Uterus (tissue), 2 donors: ENCODE results near the gene GJD2.

Experiments
- POLR2A ChIP-seq, 2 donors: fragments of 450-650 bp; IDR thresholded peaks; one replicate each; pipeline ENCODE4 v1.6.1; 2016; ENCODE audit warnings: antibody characterized with exemption in 2 of 2, mild to moderate bottlenecking in 1 of 2, moderate library complexity in 1 of 2
- TF ChIP-seq, protein P1 (sequence below), 4 experiments: fragments of 200-600 bp in 2 of 4; fragments of 450-650 bp in 2 of 4; sonication (generic) in 2 of 4; IDR thresholded peaks; one replicate each; pipeline ENCODE4 v1.5.1; 2016 to 2019; ENCODE audit warnings: antibody characterized with exemption in 4 of 4, mild to moderate bottlenecking in 2 of 4, moderate library complexity in 1 of 4

DNA sequence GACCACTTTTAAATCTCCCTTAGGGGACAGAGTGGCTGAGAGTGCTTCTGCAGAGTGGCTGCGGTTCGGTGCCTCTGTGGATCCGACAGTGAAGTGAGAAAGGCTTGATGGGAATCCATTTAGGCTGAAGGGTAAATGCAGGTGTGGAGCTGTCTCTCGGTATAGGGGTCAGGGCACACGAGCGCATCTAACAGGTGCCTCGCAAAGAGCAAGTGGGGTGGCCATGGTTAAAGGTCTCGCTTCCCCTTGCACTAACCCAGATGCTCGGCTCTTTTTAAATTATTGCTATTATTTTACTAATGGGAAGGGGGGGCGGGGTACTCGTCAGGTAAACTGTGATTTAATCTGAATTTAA is 598 bp upstream of the GJD2 start:
- TF ChIP-seq, protein P1, sequence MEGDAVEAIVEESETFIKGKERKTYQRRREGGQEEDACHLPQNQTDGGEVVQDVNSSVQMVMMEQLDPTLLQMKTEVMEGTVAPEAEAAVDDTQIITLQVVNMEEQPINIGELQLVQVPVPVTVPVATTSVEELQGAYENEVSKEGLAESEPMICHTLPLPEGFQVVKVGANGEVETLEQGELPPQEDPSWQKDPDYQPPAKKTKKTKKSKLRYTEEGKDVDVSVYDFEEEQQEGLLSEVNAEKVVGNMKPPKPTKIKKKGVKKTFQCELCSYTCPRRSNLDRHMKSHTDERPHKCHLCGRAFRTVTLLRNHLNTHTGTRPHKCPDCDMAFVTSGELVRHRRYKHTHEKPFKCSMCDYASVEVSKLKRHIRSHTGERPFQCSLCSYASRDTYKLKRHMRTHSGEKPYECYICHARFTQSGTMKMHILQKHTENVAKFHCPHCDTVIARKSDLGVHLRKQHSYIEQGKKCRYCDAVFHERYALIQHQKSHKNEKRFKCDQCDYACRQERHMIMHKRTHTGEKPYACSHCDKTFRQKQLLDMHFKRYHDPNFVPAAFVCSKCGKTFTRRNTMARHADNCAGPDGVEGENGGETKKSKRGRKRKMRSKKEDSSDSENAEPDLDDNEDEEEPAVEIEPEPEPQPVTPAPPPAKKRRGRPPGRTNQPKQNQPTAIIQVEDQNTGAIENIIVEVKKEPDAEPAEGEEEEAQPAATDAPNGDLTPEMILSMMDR (IDR thresholded peaks at IDR 0.05), result no peak
- TF ChIP-seq POLR2A (IDR thresholded peaks at IDR 0.05), result no peak
